Measurements from ENCODE around the gene RGS17. TPM values are rescaled to one million over a fixed set of nuclear protein-coding genes. Genes with fewer than 3 reads are reported as not detected.

The RGS17 gene
- total and polyA plus RNA-seq, 5 experiments from 2014 or later = 0.13 TPM; not detected in 4

- no peak for DNase-seq
- POLR2A ChIA-PET = no interaction called here
- Mint-ChIP-seq H3K4me3 (no peak overlapping the region), H3K9me3 (no peaks in the 10 kb centered on the region), H3K27me3 (peaks cover 0 to 11% (median 2%) of the 10 kb centered on the region in 5 donors), H3K4me1 (no peaks in the 10 kb centered on the region), H3K27ac (no peak overlapping the region), H3K36me3 (no peaks in the 10 kb centered on the region)
- no peak for ATAC-seq
Measured at GRCh38 chr6:153038378-153039057, 92.6 kb downstream of the RGS17 start.

DNA sequence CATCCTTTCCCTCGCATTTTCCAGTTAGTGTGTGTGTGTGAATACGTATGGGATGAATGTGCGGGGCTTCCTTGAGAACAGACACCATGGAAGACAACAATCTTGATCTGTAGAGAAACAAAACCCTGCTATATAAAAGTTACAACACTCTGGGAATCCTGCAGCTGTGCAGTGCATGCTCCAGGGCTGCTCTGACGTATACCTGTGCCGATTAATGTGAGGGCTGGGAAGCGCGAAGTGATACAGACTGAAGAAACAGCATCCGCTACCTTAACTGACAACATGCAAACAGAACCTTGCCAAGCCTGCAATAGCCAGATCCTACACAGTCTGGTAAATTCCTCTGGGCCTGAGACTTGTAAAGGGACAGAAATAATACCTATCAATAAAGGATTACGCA is 96.9 kb downstream of the RGS17 start:
- no peak overlapping the region for H3K4me3 Mint-ChIP-seq
- DNase-seq = no peak
- H3K27ac Mint-ChIP-seq = no peak overlapping the region
- POLR2A ChIA-PET = interaction anchor here (0.8 kb wide), 1 partner anchor 8 kb away, joined by 3 read pairs; no protein-coding TSS in a partner anchor
- no peaks in the 10 kb centered on the region for H3K9me3 Mint-ChIP-seq
- peaks cover 4 to 26% (median 11%) of the 10 kb centered on the region in 5 donors for H3K27me3 Mint-ChIP-seq
- ATAC-seq = no peak
- H3K36me3 Mint-ChIP-seq = no peaks in the 10 kb centered on the region
- H3K4me1 Mint-ChIP-seq = no peaks in the 10 kb centered on the region

GRCh38 chr6:153032255-153032882 is 98.7 kb downstream of the RGS17 start:
- peak in 1 of 10 donors; percentile 7 for DNase-seq

GRCh38 chr6:153031335-153031955 is 99.6 kb downstream of the RGS17 start:
- H3K27ac Mint-ChIP-seq = no peak overlapping the region
- POLR2A ChIA-PET = no interaction called here
- H3K4me3 Mint-ChIP-seq = no peak overlapping the region
- H3K4me1 Mint-ChIP-seq = no peaks in the 10 kb centered on the region
- no peak for DNase-seq
- H3K27me3 Mint-ChIP-seq = peaks cover 1 to 51% (median 18%) of the 10 kb centered on the region in 5 donors
- no peak for ATAC-seq
- H3K36me3 Mint-ChIP-seq = no peaks in the 10 kb centered on the region
- no peaks in the 10 kb centered on the region for H3K9me3 Mint-ChIP-seq

More at GRCh38 chr6:153032255-153032882, 98.7 kb downstream of the RGS17 start:
- no peak for ATAC-seq
- H3K4me1 Mint-ChIP-seq = no peaks in the 10 kb centered on the region
- no peaks in the 10 kb centered on the region for H3K9me3 Mint-ChIP-seq
- no peak overlapping the region for H3K4me3 Mint-ChIP-seq
- H3K36me3 Mint-ChIP-seq = no peaks in the 10 kb centered on the region
- H3K27ac Mint-ChIP-seq = no peak overlapping the region
- POLR2A ChIA-PET = no interaction called here
- peaks cover 1 to 43% (median 18%) of the 10 kb centered on the region in 5 donors for H3K27me3 Mint-ChIP-seq

DNA sequence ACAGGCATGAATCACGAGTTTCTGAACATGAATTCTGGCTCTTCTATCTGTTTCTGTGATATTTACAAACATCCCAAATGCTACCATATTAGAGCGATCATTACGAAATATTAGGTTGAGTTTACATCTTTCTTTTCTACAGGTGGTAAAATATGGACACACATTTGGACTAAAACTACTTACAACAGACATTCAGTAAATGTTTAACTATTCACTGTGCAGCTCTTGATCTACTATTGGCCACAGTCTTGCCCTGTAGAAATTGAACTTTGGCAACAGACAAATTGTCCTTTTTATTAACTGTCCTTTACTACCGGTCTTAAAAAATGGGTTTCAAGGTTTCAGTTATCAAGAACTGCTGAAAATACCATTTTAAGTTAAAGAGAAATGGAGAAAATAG is 102.1 kb downstream of the RGS17 start:
- ATAC-seq = no peak
- Mint-ChIP-seq H3K36me3 (no peaks in the 10 kb centered on the region), H3K27ac (no peak overlapping the region), H3K4me3 (no peak overlapping the region), H3K4me1 (peaks cover 1 to 7% (median 3%) of the 10 kb centered on the region in 4 donors), H3K9me3 (no peaks in the 10 kb centered on the region), H3K27me3 (peaks cover 5 to 61% (median 21%) of the 10 kb centered on the region in 5 donors)
- POLR2A ChIA-PET = no interaction called here
- DNase-seq = no peak

GRCh38 chr6:153028286-153028685 is 102.8 kb downstream of the RGS17 start:
- ATAC-seq = no peak
- DNase-seq = no peak
- H3K4me3 Mint-ChIP-seq = no peak overlapping the region
- peaks cover 5 to 64% (median 21%) of the 10 kb centered on the region in 5 donors for H3K27me3 Mint-ChIP-seq
- H3K27ac Mint-ChIP-seq = no peak overlapping the region
- H3K36me3 Mint-ChIP-seq = no peaks in the 10 kb centered on the region
- POLR2A ChIA-PET = no interaction called here
- H3K4me1 Mint-ChIP-seq = peaks cover 1 to 7% (median 3%) of the 10 kb centered on the region in 4 donors
- no peaks in the 10 kb centered on the region for H3K9me3 Mint-ChIP-seq

DNA sequence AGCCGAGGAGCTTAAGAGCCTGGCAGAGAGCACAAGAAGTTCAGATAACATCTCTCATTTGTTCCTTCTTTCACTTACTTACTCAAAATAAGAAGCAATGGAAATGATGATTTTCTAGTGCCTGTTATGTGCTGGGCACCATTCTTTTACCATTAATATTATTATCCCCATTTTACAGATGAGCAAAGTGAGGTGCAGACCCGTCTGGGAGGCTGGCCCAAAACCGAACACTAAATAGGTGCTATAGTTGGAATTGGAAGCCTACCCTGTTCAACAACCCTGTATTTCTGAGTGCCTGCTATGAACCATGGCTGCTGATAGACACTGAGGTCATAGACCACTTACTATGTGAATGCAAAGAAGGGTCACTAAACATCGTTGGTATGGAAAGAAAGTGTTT is 103.6 kb downstream of the RGS17 start:
- H3K9me3 Mint-ChIP-seq = no peaks in the 10 kb centered on the region
- no peak for ATAC-seq
- peaks cover 5 to 64% (median 21%) of the 10 kb centered on the region in 5 donors for H3K27me3 Mint-ChIP-seq
- DNase-seq = no peak
- peaks cover 1 to 7% (median 3%) of the 10 kb centered on the region in 4 donors for H3K4me1 Mint-ChIP-seq
- no peaks in the 10 kb centered on the region for H3K36me3 Mint-ChIP-seq
- H3K4me3 Mint-ChIP-seq = no peak overlapping the region
- POLR2A ChIA-PET = no interaction called here
- H3K27ac Mint-ChIP-seq = no peak overlapping the region

DNA sequence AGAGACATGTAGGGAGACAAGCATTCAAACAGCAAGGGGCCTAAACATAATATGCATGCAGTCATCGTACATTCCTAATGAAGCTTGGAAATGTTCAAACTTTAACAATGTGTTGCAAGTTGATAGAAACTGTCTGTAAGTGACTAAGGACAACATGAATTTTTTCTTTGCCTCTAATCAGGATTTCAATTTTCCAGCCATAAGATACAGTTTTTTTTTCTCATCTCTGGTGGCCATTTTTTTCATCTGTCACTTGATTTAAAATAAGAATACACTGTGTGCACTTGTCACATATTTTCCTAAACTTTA is 106.4 kb downstream of the RGS17 start:
- no peak for ATAC-seq
- DNase-seq = no peak
- Mint-ChIP-seq H3K36me3 (no peaks in the 10 kb centered on the region), H3K27me3 (peaks cover 7 to 43% (median 16%) of the 10 kb centered on the region in 5 donors), H3K9me3 (no peaks in the 10 kb centered on the region), H3K4me1 (peaks cover 1 to 7% (median 3%) of the 10 kb centered on the region in 4 donors), H3K4me3 (no peak overlapping the region), H3K27ac (no peak overlapping the region)
- POLR2A ChIA-PET = no interaction called here

- no peaks in the 10 kb centered on the region for H3K36me3 Mint-ChIP-seq
- no peaks in the 10 kb centered on the region for H3K9me3 Mint-ChIP-seq
- ATAC-seq = peak; percentile 80 to 93
- no peak overlapping the region for H3K4me3 Mint-ChIP-seq
- POLR2A ChIA-PET = no interaction called here
- H3K27me3 Mint-ChIP-seq = peaks cover 12 to 38% (median 18%) of the 10 kb centered on the region in 5 donors
- H3K27ac Mint-ChIP-seq = no peak overlapping the region
- H3K4me1 Mint-ChIP-seq = peaks cover 1 to 7% (median 3%) of the 10 kb centered on the region in 4 donors
- DNase-seq = peak in 9 of 10 donors; percentile 14 to 69 (median 36)
Measured at GRCh38 chr6:153023977-153024708, 106.9 kb downstream of the RGS17 start.

DNA sequence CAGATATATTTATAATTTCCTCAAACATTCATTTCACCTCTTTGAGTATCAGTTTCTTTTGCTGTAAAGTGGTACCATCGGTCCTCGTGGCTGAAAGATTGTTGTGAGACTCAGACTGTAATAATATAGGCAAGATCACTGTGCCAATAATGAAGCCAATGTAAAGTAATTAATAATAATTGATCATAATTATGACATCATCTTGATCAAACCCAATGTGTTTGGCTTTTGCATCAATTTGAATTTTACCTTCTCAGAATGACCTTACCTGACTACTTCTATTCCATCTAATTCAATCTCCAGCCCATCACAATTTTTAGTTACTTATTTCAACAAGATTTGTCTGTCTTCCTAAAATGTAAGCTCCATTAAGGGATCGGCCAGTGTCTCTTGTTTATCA is 112.7 kb downstream of the RGS17 start:
- H3K4me1 Mint-ChIP-seq = no peaks in the 10 kb centered on the region
- DNase-seq = no peak
- no peak overlapping the region for H3K27ac Mint-ChIP-seq
- H3K4me3 Mint-ChIP-seq = no peak overlapping the region
- POLR2A ChIA-PET = no interaction called here
- no peaks in the 10 kb centered on the region for H3K36me3 Mint-ChIP-seq
- no peaks in the 10 kb centered on the region for H3K9me3 Mint-ChIP-seq
- peaks cover 18 to 30% (median 28%) of the 10 kb centered on the region in 5 donors for H3K27me3 Mint-ChIP-seq
- ATAC-seq = no peak

- Mint-ChIP-seq H3K36me3 (no peaks in the 10 kb centered on the region), H3K27ac (no peak overlapping the region), H3K4me3 (no peak overlapping the region), H3K4me1 (no peaks in the 10 kb centered on the region), H3K27me3 (peaks cover 18 to 30% (median 28%) of the 10 kb centered on the region in 5 donors), H3K9me3 (no peaks in the 10 kb centered on the region)
- ATAC-seq = no peak
- no peak for DNase-seq
- POLR2A ChIA-PET = no interaction called here
Measured at GRCh38 chr6:153016846-153017245, 114.2 kb downstream of the RGS17 start.

DNA sequence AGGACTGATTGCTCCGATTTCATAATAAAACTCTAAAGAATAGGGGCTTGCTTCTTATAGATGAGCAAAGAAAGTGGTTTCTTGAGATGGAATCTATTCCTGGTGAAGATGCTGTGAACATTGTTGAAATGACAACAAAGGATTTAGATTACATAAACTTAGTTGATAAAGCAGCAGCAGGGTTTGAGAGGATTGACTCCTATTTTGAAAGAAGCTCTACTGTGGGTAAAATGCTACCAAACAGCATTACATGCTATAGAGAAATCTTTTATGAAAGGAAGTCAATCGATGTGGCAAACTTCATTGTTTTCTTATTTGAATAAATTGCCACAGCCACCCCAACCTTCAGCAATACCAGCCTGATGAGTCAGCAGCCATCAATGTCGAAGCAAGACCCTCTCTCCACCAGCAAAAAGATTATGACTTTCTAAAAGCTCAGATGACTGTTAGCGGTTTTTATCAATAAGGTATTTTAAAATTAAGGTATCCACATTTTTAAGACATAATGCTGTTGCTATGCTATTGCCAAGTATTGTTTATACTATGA is 115.9 kb downstream of the RGS17 start:
- ATAC-seq (no peak), DNase-seq (no peak)
- Mint-ChIP-seq H3K4me1 (no peaks in the 10 kb centered on the region), H3K36me3 (no peaks in the 10 kb centered on the region), H3K9me3 (no peaks in the 10 kb centered on the region), H3K27me3 (peaks cover 16 to 30% (median 23%) of the 10 kb centered on the region in 5 donors), H3K27ac (no peak overlapping the region), H3K4me3 (no peak overlapping the region)
- POLR2A ChIA-PET = no interaction called here

DNA sequence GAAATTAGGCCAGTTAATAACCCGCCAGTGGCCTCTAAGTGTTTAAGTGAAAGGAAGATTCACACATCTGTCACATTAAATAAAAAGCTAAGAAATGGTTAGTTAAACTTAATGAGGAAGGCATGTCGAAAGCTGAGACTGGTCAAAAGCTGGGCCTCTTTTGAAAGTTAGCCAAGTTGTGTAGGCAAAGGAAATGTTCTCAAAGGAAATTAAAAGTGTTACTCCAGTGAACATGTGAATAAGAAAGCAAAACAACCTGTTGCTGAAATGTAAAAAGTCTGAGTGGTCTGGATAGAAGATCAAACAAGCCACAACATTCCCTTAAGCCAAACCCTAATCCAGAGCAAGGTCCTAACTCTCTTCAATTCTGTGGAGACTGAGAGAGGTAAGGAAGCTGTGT is 117.6 kb downstream of the RGS17 start:
- Mint-ChIP-seq H3K27ac (no peak overlapping the region), H3K4me3 (no peak overlapping the region), H3K4me1 (no peaks in the 10 kb centered on the region), H3K36me3 (no peaks in the 10 kb centered on the region), H3K9me3 (no peaks in the 10 kb centered on the region), H3K27me3 (peaks cover 11 to 29% (median 16%) of the 10 kb centered on the region in 5 donors)
- ATAC-seq (no peak), DNase-seq (no peak)
- POLR2A ChIA-PET = no interaction called here
